ENCODE measurements around the gene LBX1. TPM values are rescaled to one million over a fixed set of nuclear protein-coding genes. Genes with fewer than 3 reads are reported as not detected.
A peak's percentile ranks its signal among the peaks of the same experiment; 100 is the strongest.

LBX1 gene
- total RNA-seq, 2 donors from 2014 or later = not detected

DNA sequence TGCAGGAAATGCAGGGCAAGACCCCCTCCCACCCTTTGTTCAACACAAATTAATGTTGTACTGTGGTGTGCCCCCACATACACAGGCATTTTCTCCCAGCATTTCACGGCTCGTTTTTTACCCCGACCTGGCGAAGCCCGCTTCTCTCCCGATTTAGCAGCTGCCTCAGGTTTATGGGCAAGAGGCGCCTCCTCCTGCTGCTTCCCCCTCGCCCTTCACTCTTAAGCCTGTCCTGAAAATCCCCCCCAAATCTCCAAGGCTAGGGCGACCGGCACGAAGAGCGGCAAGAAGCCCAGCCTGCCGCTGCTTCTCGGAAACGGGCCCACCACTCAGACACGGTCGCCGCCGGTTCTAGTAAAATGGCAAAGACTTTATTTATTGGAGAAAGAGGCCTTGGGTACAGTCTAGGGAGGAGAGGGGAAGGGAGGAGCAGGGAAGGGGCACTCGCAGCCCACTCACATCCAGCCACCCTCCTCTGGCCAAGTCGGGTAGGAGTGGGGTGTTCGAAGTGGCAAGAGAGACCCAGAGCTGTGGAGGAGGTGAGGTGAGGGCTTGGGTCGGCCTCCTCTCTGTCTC lies 3.3 kb downstream of the LBX1 start:
- peaks cover 6% of the 10 kb centered on the region for H3K36me3 Mint-ChIP-seq
- H3K4me3 Mint-ChIP-seq = peak overlapping the region; percentile 81
- DNase-seq (ENCODE audit: low spot score) (no peak), ATAC-seq (no peak)
- H3K27ac Mint-ChIP-seq = no peak overlapping the region
- H3K9me3 Mint-ChIP-seq = no peaks in the 10 kb centered on the region
- peaks cover 51 to 68% of the 10 kb centered on the region in 2 donors for H3K27me3 Mint-ChIP-seq
- H3K4me1 Mint-ChIP-seq (ENCODE audit: low read depth in 2 of 2) = peaks cover 23 to 31% of the 10 kb centered on the region in 2 donors

DNA sequence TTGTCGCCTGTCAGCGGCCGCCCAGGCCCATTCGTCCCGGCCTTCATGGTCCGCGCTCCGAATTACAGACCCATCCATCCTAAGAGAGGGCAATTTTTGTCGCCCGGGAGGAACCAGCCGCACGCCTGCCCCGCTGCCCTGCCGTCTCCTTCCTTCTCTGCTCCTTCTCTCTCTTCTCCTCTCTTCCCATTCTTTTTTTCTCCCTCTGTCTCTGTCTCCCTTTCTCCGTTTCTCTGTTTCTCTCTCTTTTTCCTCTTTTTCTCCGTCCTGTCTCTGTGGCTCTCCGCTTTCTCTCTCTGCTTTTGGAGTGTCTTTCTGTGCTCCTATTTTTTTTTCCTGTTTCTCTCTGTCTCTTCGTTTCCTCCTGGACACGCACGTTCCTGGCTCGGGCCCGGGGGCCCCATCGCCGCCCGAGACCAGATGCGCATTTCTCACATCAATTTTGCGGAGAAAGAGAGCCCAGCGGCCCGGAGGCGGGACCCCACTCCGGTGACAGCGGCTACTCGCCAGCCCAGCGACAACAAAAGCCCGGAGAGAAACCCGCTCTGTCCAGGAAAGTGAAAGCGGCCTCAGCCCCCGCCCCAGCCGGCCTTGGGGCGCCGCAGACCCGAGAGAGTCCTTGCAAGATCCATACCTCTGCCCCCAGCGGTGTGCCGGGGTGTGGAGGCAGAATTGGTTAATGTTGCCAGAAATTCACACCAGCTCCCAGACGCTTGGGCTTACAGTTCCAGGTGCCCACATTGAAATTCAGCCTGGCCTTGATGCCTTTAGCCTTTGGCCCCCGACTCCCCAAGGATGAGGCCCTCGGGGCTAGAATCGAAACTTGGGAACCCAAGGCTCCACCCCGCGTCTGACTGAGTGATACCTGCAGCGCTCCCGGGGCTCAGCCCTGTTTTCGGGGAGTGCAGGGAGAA lies 4.1 kb downstream of the LBX1 start:
- ATAC-seq (no peak), DNase-seq (ENCODE audit: low spot score) (no peak)
- H3K4me1 Mint-ChIP-seq (ENCODE audit: low read depth in 2 of 2) = peaks cover 23 to 28% of the 10 kb centered on the region in 2 donors
- no peaks in the 10 kb centered on the region for H3K9me3 Mint-ChIP-seq
- H3K27ac Mint-ChIP-seq = no peak overlapping the region
- H3K27me3 Mint-ChIP-seq = peaks cover 49 to 68% of the 10 kb centered on the region in 2 donors
- peaks cover 6% of the 10 kb centered on the region for H3K36me3 Mint-ChIP-seq
- peak overlapping the region; percentile 32 for H3K4me3 Mint-ChIP-seq

DNA sequence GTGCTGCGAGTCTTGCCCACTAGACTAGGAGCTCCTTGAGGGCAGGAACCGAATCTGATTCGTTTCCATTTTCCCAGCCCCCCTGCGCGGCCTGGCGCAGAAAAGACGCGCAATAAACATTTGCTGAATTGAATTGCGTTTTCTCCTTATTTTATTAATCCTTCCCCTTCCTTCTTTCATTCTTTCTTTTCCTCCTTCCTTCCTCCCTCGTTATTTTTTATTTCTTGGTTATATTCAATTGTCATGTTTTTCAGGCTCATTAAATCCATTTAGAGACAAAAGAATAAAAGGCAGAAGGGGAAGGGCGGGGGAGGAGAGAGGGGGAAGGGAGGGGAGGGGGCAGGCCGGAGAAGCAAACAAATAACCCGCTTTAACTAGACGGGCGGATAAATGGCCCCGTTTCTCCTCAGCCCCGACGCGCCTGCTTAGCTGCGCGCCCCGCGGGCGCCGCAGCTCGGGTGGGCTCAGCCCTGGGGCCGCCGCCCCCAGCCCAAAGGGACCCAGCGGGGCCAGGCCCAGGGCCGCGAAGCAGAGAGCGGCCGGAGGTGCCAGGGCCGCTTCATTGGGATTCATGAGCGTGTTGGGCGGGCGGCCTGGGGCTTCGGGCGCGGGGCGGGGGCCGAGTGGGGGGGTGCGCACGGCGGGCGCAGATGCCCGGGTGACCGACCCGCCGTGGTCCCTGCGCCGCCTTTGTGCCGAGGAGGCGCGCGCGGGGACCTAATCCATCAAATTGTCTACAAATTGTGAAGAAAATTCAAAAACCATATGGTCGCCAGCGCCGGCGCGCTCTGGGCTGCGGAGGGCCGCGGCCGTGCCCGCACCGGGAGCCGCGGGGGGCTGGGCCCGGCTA lies 5.0 kb downstream of the LBX1 start:
- no peak overlapping the region for H3K27ac Mint-ChIP-seq
- peaks cover 23 to 27% of the 10 kb centered on the region in 2 donors for H3K4me1 Mint-ChIP-seq (ENCODE audit: low read depth in 2 of 2)

DNA sequence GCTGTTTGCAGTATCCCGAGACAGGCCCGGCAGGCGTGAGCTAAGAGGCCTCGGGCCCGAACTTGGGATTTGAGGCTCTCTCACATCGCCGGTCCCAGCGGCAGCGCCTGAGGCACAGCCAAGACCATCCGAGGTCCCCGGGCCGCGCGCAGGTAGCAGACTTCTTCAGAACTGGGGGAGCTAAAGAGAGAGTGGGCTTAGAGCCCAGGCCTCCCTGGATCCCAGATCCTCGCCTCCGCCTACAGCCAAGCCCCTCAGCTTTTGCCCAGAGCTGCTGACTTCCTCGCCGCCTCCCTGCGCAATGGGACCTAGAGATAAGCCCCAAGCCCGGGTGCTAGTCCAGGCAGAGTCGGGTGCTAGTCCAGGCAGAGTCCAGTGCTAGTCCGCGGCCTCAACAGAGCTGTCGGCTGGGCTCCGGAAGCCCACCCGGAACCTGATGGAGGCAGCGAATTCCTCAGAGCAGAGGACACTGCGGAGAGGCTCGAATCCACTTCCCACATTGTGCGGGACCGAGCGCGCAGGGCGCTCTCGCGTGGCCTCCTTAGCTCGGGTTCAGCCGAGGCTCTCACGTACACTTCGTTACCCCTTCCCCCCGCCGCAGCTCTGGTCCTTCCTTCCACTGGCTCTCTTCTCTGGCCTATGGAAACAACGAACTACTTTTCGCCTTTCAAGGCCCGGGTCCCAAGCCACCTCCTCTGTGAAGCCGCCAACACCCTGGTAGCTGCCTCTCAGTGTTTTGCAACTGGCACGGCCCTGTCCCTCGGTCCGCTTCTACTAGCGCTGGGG lies 5.8 kb downstream of the LBX1 start:
- no peaks in the 10 kb centered on the region for H3K9me3 Mint-ChIP-seq
- no peak overlapping the region for H3K27ac Mint-ChIP-seq
- peaks cover 6% of the 10 kb centered on the region for H3K36me3 Mint-ChIP-seq
- DNase-seq (ENCODE audit: low spot score) (no peak), ATAC-seq (peak in 1 of 2 donors; percentile 26)
- peaks cover 56 to 73% of the 10 kb centered on the region in 2 donors for H3K27me3 Mint-ChIP-seq
- peaks cover 23 to 24% of the 10 kb centered on the region in 2 donors for H3K4me1 Mint-ChIP-seq (ENCODE audit: low read depth in 2 of 2)
- no peak overlapping the region for H3K4me3 Mint-ChIP-seq

More for the DNA sequence above, 5.0 kb downstream of the LBX1 start:
- ATAC-seq (no peak), DNase-seq (ENCODE audit: low spot score) (no peak)
- H3K36me3 Mint-ChIP-seq = peaks cover 6% of the 10 kb centered on the region
- no peak overlapping the region for H3K4me3 Mint-ChIP-seq
- peaks cover 56 to 73% of the 10 kb centered on the region in 2 donors for H3K27me3 Mint-ChIP-seq
- H3K9me3 Mint-ChIP-seq = no peaks in the 10 kb centered on the region

DNA sequence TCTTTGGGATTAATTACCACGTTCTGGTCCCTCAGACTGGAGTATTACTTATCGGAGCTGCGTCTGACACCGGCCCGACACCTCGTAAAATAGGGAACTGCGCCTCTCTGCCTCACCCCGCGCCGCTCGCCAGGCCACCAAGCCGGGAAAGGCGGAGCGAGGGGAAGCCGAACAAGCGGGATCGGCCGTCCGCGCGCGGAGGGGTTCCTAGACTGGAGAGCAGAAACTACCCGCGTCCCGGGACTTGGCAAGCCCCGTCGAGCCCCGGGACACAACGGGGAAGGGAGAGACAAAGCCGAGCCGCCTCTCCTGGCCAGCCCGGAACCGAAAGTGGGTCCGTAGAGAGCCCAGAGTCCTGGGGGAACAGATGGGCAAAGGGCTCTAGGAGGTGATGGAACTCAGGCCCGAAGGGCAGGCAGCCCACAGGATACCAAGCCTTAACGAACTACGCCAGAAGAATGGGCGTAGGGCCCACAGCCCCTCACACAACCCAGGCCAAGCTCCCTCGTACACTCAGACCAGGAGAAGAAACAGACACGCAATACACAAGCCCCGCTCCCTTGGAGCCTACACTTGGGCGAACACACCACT lies 6.5 kb downstream of the LBX1 start:
- peaks cover 6% of the 10 kb centered on the region for H3K36me3 Mint-ChIP-seq
- no peak overlapping the region for H3K4me3 Mint-ChIP-seq
- no peaks in the 10 kb centered on the region for H3K9me3 Mint-ChIP-seq
- ATAC-seq (no peak), DNase-seq (ENCODE audit: low spot score) (no peak)
- no peak overlapping the region for H3K27ac Mint-ChIP-seq
- H3K4me1 Mint-ChIP-seq (ENCODE audit: low read depth in 2 of 2) = peaks cover 23% of the 10 kb centered on the region in 2 donors
- H3K27me3 Mint-ChIP-seq = peaks cover 56 to 75% of the 10 kb centered on the region in 2 donors

DNA sequence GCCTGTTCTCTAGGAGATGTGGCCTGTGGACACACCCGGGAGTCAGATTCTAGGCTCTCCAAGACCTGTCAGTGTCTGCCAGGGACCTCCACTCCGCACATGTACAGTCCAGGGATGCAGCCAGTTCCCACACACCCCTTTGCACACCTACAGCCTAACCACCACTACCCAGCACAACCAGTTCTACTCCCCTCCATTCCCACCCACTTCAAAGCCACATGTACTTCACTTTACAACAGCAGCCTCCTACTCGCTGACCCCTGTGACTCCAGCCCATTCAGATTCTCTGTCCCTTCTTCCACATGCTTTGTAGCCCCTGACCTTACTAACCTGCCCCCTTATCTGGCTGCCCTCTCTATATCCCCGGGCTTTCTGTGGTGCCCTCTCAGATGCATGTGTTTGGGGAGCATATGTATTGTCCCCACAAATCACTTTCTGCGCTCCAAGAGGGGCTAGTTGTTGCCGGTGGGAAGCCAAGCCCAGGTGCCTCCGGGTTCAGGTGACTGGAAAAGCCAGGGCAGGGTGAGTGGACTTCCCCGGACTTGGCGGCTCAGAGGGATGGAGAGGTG lies 7.2 kb downstream of the LBX1 start:
- DNase-seq (ENCODE audit: low spot score) (no peak), ATAC-seq (no peak)
- peaks cover 55 to 73% of the 10 kb centered on the region in 2 donors for H3K27me3 Mint-ChIP-seq
- no peaks in the 10 kb centered on the region for H3K9me3 Mint-ChIP-seq
- H3K36me3 Mint-ChIP-seq = peaks cover 6% of the 10 kb centered on the region
- H3K27ac Mint-ChIP-seq = no peak overlapping the region
- peaks cover 19 to 23% of the 10 kb centered on the region in 2 donors for H3K4me1 Mint-ChIP-seq (ENCODE audit: low read depth in 2 of 2)
- H3K4me3 Mint-ChIP-seq = no peak overlapping the region

DNA sequence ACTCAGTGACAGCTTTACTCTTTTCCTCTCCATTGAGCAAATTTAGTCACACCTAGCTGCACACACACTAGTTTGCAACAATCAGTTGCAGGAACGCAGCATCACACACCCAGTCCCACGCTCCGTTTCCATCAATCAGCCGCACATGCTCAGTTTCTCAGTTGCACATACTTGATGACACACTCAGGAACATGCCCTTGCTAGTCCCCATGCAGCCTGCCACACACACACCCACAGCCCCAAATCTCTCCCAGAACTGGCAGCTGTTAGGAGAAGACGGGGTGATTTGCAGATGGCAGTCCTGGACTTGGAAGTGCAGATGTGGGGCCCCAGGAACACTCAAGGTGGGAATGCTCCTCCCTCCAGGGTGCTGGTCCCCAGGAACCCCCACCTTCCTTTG lies 7.7 kb downstream of the LBX1 start:
- no peak overlapping the region for H3K27ac Mint-ChIP-seq
- no peak overlapping the region for H3K4me3 Mint-ChIP-seq
- H3K36me3 Mint-ChIP-seq = peaks cover 6% of the 10 kb centered on the region
- ATAC-seq (no peak), DNase-seq (ENCODE audit: low spot score) (no peak)
- peaks cover 55 to 75% of the 10 kb centered on the region in 2 donors for H3K27me3 Mint-ChIP-seq
- H3K9me3 Mint-ChIP-seq = no peaks in the 10 kb centered on the region
- peaks cover 18 to 23% of the 10 kb centered on the region in 2 donors for H3K4me1 Mint-ChIP-seq (ENCODE audit: low read depth in 2 of 2)

DNA sequence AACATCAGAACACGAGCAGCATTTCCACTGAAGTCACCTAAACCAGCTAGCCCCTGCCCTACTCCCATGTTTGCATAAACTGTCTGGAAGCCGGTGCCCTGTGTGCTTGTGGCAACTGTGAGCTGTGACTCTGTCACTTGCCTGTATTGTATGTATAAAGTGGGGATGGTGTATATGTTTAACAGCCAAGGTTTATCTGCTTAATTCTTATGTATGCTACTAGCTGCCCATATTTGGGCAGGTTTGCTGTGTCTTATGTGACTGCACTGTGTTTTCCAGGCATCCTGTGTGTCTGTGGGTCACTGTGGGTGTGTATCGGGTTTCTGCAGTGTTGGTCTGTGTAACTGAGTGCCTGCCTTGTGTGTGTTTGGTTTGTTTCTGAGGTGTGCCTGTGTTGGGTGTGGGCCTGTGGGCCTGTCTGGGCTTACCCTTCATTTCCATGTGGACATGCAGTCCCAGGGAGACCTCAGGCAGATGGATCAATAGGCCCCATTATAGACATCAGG lies 9.3 kb downstream of the LBX1 start:
- Mint-ChIP-seq H3K27me3 (peaks cover 52 to 67% of the 10 kb centered on the region in 2 donors), H3K4me1 (ENCODE audit: low read depth in 2 of 2) (peaks cover 13 to 15% of the 10 kb centered on the region in 2 donors), H3K27ac (no peak overlapping the region), H3K9me3 (no peaks in the 10 kb centered on the region), H3K36me3 (peaks cover 3% of the 10 kb centered on the region), H3K4me3 (no peak overlapping the region)
- ATAC-seq (no peak), DNase-seq (ENCODE audit: low spot score) (no peak)

DNA sequence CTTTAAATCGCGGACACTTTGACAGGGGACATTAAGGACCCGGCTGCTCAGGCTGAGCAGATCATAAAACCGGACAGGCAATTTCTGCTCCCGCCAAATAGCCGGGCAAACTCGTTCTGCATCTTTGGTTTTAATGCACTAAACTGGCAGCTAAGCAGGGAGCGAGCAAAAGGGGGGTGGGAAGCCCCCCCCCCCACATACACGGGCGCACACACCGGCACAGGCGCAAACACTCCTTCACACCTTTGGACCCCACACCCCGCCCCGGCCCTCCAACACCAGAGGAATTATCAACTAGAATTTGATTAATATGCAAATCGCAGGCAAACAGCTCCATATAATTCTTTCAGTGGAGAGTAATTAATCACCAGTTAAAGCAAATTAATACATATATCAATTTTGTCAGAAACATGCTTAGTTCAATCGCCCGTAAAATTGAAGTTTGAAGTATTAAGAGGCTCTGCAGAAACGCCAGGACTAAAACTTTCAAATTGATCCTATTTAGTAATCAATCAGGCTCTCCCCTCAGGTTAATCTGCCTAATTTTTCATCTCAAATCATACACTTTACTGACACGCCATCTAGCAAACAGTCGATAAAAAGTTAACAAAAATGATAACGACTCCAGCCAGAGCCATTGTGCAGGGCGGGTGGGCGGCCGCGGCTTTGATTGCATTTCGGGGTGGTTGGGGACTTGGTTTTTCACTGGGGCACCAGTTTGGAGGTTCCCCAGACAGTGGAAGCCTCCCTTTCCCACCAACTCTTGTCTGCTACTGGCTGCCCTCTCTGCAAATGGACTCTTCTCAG lies 9.9 kb downstream of the LBX1 start:
- no peaks in the 10 kb centered on the region for H3K9me3 Mint-ChIP-seq
- H3K4me3 Mint-ChIP-seq = no peak overlapping the region
- H3K4me1 Mint-ChIP-seq (ENCODE audit: low read depth in 2 of 2) = peaks cover 15 to 18% of the 10 kb centered on the region in 2 donors
- no peaks in the 10 kb centered on the region for H3K36me3 Mint-ChIP-seq
- H3K27ac Mint-ChIP-seq = no peak overlapping the region
- no peak for DNase-seq (ENCODE audit: low spot score)
- peaks cover 53 to 67% of the 10 kb centered on the region in 2 donors for H3K27me3 Mint-ChIP-seq
- no peak for ATAC-seq

DNA sequence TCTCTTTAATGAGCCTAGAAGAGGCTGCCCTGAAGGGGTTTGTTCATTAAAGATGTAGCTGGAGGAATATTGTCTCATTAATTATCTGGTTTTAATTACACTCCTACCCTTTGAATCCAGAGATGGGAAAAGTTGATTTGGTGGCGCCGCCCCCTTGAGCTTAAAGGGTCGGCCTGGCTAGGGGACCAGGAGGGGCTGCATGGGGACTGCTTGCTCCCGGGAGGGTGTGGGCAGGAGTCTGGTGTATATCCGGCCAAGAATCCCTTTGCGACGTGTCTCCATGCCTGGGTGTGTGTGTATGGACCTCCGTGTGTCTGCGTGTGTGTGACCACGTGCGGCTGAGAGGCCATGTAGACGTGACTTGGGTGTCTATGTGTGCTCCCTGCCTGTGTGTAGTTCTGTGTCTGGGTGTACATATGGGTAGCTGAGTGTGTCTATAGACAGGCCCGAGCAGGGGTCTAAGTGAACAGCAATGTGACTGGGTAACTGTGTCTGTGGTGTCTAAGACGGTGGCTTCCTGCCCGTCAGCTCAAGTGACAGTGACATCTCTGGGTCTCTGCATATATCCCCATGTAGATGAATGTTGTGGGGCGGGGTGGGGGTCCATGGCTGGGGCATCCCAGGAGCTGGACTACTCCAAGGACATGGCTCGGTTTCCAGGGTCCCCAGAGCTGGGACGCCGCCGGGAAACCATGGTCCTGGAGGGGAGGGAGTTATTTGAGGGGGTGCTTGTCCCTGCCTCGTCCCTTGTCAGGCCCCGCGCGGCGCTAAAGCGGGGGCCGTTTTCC lies 10.7 kb downstream of the LBX1 start:
- Mint-ChIP-seq H3K4me3 (no peak overlapping the region), H3K27ac (no peak overlapping the region), H3K27me3 (peaks cover 50 to 64% of the 10 kb centered on the region in 2 donors), H3K36me3 (no peaks in the 10 kb centered on the region), H3K9me3 (no peaks in the 10 kb centered on the region), H3K4me1 (ENCODE audit: low read depth in 2 of 2) (peaks cover 15 to 18% of the 10 kb centered on the region in 2 donors)
- DNase-seq (ENCODE audit: low spot score) = no peak
- ATAC-seq = no peak

Data from natural killer cell treated with Interleukin-12 subunit alpha and Interleukin-12 subunit beta and Interleukin-15 and Interleukin-18, amount 100 ng/mL, for 72 hours (primary cell).